Chondrocyte (in vitro differentiated cells): ENCODE data around the gene GAK. TPM values are rescaled to one million over a fixed set of nuclear protein-coding genes. Genes with fewer than 3 reads are reported as not detected.
A peak's percentile ranks its signal among the peaks of the same experiment; 100 is the strongest.
"Not testable (repeated sequence)": the region's sequence is repeated elsewhere in the genome, so short reads cannot be mapped to it uniquely, and the experiment has no call there.

ENCODE experiments used
- DNase-seq: peaks from one replicate; pipeline ENCODE4 v3.0.0; 2021; ENCODE audit warnings: mixed read lengths, low spot score
- H3K27ac Mint-ChIP-seq: one replicate; pipeline ENCODE4 v1.8.0; 2021; ENCODE audit warnings: mild to moderate bottlenecking, moderate library complexity, mixed read lengths; ENCODE audit not compliant: unreplicated experiment
- H3K27me3 Mint-ChIP-seq: 2 replicates; pipeline ENCODE4 v1.8.0; 2021; ENCODE audit warnings: low read depth, mixed read lengths
- H3K36me3 Mint-ChIP-seq: 2 replicates; pipeline ENCODE4 v1.8.0; 2021; ENCODE audit warnings: low read depth, mixed read lengths
- H3K4me1 Mint-ChIP-seq: 2 replicates; pipeline ENCODE4 v1.8.0; 2021; ENCODE audit warnings: low read depth, mild to moderate bottlenecking, mixed read lengths
- H3K4me3 Mint-ChIP-seq: one replicate; pipeline ENCODE4 v1.8.0; 2021; ENCODE audit warnings: mild to moderate bottlenecking, moderate library complexity, mixed read lengths; ENCODE audit not compliant: unreplicated experiment
- H3K9me3 Mint-ChIP-seq: 2 replicates; pipeline ENCODE4 v1.8.0; 2021; ENCODE audit warnings: low read depth, mixed read lengths
- CTCF ChIP-seq: fragments of 200-600 bp; sonication (generic); IDR thresholded peaks from 2 replicates; pipeline ENCODE4 v1.5.0; 2021; ENCODE audit warnings: antibody characterized with exemption, mild to moderate bottlenecking, moderate library complexity
- total RNA-seq: library from RNA; stranded (reverse); gene quantifications from 3 replicates; pipeline ENCODE4 v1.2.1, GENCODE V29; 2021

Gene GAK
- total RNA-seq, 1 donor from 2014 or later = 61.4 TPM

GRCh38 chr4:945274-946102 lies 13.4 kb upstream of the GAK start:
- Mint-ChIP-seq H3K4me3 (no peak overlapping the region), H3K36me3 (no peaks in the 10 kb centered on the region), H3K27ac (no peak overlapping the region), H3K4me1 (peaks cover 11% of the 10 kb centered on the region), H3K27me3 (no peaks in the 10 kb centered on the region), H3K9me3 (no peaks in the 10 kb centered on the region)
- peak; percentile 48 for DNase-seq
- TF ChIP-seq CTCF = no peak

GRCh38 chr4:939508-939907 lies 7.4 kb upstream of the GAK start:
- not testable (repeated sequence) for H3K36me3 Mint-ChIP-seq, H3K27ac Mint-ChIP-seq, H3K4me3 Mint-ChIP-seq, H3K4me1 Mint-ChIP-seq, H3K9me3 Mint-ChIP-seq, H3K27me3 Mint-ChIP-seq, DNase-seq

GRCh38 chr4:932713-933070 lies 576 bp upstream of the GAK start:
- Mint-ChIP-seq H3K9me3 (no peaks in the 10 kb centered on the region), H3K4me1 (peaks cover 30% of the 10 kb centered on the region), H3K36me3 (no peaks in the 10 kb centered on the region), H3K27ac (peak overlapping the region; percentile 92), H3K27me3 (no peaks in the 10 kb centered on the region), H3K4me3 (peak overlapping the region; percentile 86)
- DNase-seq = peak; percentile 57
- TF ChIP-seq CTCF = peak; percentile 12

- peaks cover 30% of the 10 kb centered on the region for H3K4me1 Mint-ChIP-seq
- H3K9me3 Mint-ChIP-seq = no peaks in the 10 kb centered on the region
- H3K27me3 Mint-ChIP-seq = no peaks in the 10 kb centered on the region
- peak overlapping the region; percentile 86 for H3K4me3 Mint-ChIP-seq
- H3K27ac Mint-ChIP-seq = peak overlapping the region; percentile 92
- H3K36me3 Mint-ChIP-seq = no peaks in the 10 kb centered on the region
- DNase-seq = peak; percentile 81
- TF ChIP-seq CTCF = no peak
Observed at GRCh38 chr4:931194-931959, 739 bp downstream of the GAK start.

- Mint-ChIP-seq H3K4me1 (peaks cover 30% of the 10 kb centered on the region), H3K36me3 (no peaks in the 10 kb centered on the region), H3K27me3 (no peaks in the 10 kb centered on the region), H3K27ac (peak overlapping the region; percentile 92), H3K9me3 (no peaks in the 10 kb centered on the region), H3K4me3 (peak overlapping the region; percentile 86)
- TF ChIP-seq CTCF = no peak
- no peak for DNase-seq
Observed at GRCh38 chr4:930827-931193, 1.3 kb downstream of the GAK start.
